Measurements from ENCODE around the gene STK32C.

The STK32C gene

DNA sequence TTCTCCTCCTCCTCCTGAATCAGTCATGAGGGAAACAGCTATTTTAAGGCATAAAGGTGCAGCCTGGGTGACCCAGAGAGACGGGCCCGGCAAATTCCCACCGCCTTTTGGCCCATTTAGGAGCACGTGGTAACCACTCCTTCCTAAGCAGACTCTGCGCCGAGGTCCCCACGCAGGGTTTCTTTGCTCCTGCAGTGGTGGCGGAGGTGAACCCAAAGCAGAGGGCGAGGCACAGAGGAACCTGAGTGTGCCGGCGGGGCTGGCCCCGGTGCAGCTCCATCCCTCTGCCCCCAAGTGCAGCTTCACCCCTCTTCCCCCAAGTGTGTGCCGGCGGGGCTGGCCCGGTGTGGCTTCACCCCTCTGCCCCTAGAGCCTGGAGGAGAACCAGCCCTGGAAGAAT lies 70.4 kb downstream of the STK32C start:
- TF ChIP-seq, protein P1, sequence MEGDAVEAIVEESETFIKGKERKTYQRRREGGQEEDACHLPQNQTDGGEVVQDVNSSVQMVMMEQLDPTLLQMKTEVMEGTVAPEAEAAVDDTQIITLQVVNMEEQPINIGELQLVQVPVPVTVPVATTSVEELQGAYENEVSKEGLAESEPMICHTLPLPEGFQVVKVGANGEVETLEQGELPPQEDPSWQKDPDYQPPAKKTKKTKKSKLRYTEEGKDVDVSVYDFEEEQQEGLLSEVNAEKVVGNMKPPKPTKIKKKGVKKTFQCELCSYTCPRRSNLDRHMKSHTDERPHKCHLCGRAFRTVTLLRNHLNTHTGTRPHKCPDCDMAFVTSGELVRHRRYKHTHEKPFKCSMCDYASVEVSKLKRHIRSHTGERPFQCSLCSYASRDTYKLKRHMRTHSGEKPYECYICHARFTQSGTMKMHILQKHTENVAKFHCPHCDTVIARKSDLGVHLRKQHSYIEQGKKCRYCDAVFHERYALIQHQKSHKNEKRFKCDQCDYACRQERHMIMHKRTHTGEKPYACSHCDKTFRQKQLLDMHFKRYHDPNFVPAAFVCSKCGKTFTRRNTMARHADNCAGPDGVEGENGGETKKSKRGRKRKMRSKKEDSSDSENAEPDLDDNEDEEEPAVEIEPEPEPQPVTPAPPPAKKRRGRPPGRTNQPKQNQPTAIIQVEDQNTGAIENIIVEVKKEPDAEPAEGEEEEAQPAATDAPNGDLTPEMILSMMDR (conservative IDR thresholded peaks at IDR 0.05; ENCODE audit: low read depth, low read length): no peak
- no peak for DNase-seq (ENCODE audit: low read depth)
- H3K4me3 ChIP-seq (ENCODE audit: low read length): no peak overlapping the region

DNA sequence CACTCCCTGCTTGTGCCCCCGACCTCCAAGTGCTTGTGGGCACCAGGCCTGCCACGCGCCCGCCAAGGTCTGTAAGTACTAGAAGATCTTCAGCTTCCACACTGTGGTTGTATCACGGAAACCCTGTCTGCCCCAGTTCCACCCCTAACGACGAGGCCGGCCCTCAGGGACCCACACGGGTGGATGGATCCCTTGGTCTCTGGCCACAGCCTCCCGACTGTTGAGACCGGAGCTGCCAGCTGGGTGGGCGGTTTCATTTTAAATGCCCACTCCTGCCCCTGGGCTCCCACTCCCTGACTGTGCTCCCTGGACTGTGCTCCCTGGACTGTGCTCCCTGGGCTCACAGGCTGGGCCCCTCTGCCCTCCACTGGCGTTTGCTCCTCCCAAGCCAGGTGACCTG lies 70.9 kb downstream of the STK32C start:
- TF ChIP-seq, protein P1 (conservative IDR thresholded peaks at IDR 0.05; ENCODE audit: low read depth, low read length): no peak
- H3K4me3 ChIP-seq (ENCODE audit: low read length): no peak overlapping the region
- DNase-seq (ENCODE audit: low read depth): no peak

DNA sequence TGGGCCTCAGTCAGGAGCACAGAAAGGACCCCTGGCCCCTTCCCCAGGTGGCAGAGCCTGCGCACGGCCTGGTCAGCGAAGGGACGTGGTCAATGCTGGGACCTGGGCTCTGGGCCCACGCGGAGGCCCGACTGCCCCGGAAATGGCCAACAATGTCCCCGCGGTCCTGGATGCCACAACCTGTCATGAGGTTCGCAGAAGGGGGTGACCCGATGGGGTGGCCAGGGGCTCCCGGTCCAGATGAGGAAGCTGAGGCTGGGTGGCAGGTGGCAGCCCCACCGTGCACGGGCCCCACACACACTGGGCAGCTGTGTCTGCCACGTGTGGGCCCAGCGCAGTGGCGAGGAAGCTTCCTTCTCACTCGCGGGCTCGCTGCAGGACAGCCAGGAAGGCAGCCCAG lies 71.6 kb downstream of the STK32C start:
- DNase-seq (ENCODE audit: low read depth): no peak
- no peak overlapping the region for H3K4me3 ChIP-seq (ENCODE audit: low read length)
- TF ChIP-seq, protein P1 (conservative IDR thresholded peaks at IDR 0.05; ENCODE audit: low read depth, low read length): no peak

DNA sequence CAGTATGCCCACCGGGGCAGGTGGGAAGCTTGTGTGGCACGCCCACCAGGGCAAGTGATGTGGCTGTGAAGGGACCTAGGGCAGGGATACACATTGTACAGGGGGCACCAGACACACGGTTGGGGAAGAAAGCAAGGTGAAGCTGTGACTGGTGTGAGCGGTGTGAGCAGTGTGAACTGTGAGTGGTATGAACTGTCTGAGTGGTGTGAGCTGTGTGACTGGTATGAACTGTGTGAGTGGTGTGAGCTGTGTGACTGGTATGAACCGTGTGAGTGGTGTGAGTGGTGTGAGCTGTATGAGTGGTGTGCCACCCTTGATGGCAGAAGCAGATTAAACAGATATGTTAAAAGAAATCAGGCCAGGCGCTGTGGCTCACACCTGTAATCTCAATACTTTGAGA lies 72.9 kb downstream of the STK32C start:
- DNase-seq (ENCODE audit: low read depth): no peak
- TF ChIP-seq, protein P1 (conservative IDR thresholded peaks at IDR 0.05; ENCODE audit: low read depth, low read length): no peak
- H3K4me3 ChIP-seq (ENCODE audit: low read length): no peak overlapping the region

DNA sequence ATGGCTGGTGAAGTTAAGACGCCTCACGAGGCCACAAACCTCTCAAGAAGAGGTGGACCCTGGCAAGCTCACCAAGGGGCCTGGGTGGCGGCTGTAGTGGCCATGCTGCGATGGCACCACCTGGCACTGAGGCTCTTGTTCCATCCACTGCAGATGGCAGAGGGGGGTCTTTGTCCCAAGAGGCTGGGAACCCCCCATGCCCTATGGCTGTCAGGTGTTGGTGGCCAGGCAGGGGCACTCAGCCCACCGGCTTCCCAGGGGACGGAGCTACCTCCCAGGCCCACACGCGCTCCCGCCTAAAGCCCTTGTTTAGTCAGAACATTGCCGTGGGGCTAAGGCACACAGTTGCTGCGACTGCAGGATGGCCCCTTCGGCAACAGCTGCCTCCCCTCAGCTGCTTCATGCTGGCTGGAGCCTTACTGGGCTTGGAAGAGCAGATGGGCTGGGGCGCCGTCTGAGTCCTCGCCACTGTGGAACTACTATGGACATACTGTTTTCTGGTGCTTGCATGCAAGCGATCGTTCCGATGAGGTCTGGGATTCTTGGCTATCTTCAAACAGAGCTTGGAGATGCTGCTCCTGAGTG lies 74.2 kb downstream of the STK32C start:
- no peak overlapping the region for H3K4me3 ChIP-seq (ENCODE audit: low read length)
- DNase-seq (ENCODE audit: low read depth): no peak
- TF ChIP-seq, protein P1 (conservative IDR thresholded peaks at IDR 0.05; ENCODE audit: low read depth, low read length): no peak

DNA sequence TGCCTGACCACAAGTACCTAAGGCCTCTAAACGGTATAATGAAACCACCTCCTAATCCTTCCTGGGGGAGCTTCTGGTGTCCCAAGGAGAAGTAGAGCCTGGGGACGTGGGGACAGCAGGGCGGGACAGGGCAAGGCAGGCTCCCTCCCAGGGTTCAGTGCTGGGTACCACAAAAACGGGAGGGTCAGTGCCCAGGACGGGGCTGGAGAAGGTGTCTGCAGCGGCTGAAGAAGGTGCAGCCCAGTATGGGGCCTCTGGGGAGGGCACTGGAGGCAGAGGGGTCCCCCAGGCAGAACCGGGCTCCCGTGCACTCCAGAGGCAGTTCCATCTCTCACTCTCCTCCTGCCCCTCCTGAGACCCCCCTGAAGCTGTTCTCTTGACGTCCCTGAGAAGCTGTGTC lies 74.8 kb downstream of the STK32C start:
- no peak for DNase-seq (ENCODE audit: low read depth)
- TF ChIP-seq, protein P1 (conservative IDR thresholded peaks at IDR 0.05; ENCODE audit: low read depth, low read length): no peak
- H3K4me3 ChIP-seq (ENCODE audit: low read length): no peak overlapping the region

Measured in retinal pigment epithelial cell (primary cell).